Uterus (tissue), 4 donors: ENCODE data around the gene CBFB. TPM values are rescaled to one million over a fixed set of nuclear protein-coding genes. Genes with fewer than 3 reads are reported as not detected.

Experiments
- DNase-seq, 2 donors: peaks; one replicate each; pipeline ENCODE4 v3.0.0-alpha.2; 2019 to 2020
- H3K27ac ChIP-seq, 2 donors: fragments of 200-600 bp; sonication (generic); 1 replicate in 1 of 2; 2 replicates in 1 of 2; pipeline ENCODE4 v1.5.1; 2016 to 2018
- H3K27me3 ChIP-seq, 2 donors: fragments of 200-600 bp; sonication (generic); one replicate each; pipeline ENCODE4 v1.5.1; 2018 to 2019; ENCODE audit warnings: control low read depth in 1 of 2
- H3K36me3 ChIP-seq, 2 donors: fragments of 200-600 bp; sonication (generic); one replicate each; pipeline ENCODE4 v1.5.1; 2019; ENCODE audit warnings: control low read depth in 1 of 2
- H3K4me1 ChIP-seq, 2 donors: fragments of 200-600 bp; sonication (generic); one replicate each; pipeline ENCODE4 v1.5.1; 2018 to 2019; ENCODE audit warnings: control low read depth in 1 of 2
- H3K4me3 ChIP-seq, 2 donors: fragments of 200-600 bp; sonication (generic); 1 replicate in 1 of 2; 2 replicates in 1 of 2; pipeline ENCODE4 v1.5.1; 2018 to 2019; ENCODE audit warnings: mild to moderate bottlenecking in 1 of 2
- H3K9me3 ChIP-seq, 2 donors: fragments of 200-600 bp; sonication (generic); one replicate each; pipeline ENCODE4 v1.5.1; 2019; ENCODE audit warnings: control low read depth in 1 of 2
- POLR2A ChIP-seq, 2 donors: fragments of 450-650 bp; IDR thresholded peaks; one replicate each; pipeline ENCODE4 v1.6.1; 2016; ENCODE audit warnings: antibody characterized with exemption in 2 of 2, mild to moderate bottlenecking in 1 of 2, moderate library complexity in 1 of 2
- intact Hi-C: fragments of 100-400 bp; cut with DNase I; formaldehyde crosslinking; loops from one replicate; pipeline ENCODE4 v1.15.1; 2023; ENCODE audit warnings: low total_unique reads
- total RNA-seq, 4 donors: library from RNA; depleted of rRNA in 3 of 4; stranded (reverse); fragments of >200 nt in 3 of 4; gene quantifications; one replicate each; pipeline versions ENCODE4 v1.1.0 to v1.2.4, GENCODE V29; 2014 to 2023
- TF ChIP-seq, protein P1 (sequence below), 4 experiments: fragments of 200-600 bp in 2 of 4; fragments of 450-650 bp in 2 of 4; sonication (generic) in 2 of 4; IDR thresholded peaks; one replicate each; pipeline ENCODE4 v1.5.1; 2016 to 2019; ENCODE audit warnings: antibody characterized with exemption in 4 of 4, mild to moderate bottlenecking in 2 of 4, moderate library complexity in 1 of 4
- donor health status: DM: yes; HTN: yes; CAD: no.

The CBFB gene
- total RNA-seq, 4 donors from 2014 or later, result 42.1 to 108 (median 75.9) TPM

GRCh38 chr16:67077871-67078270, 48.9 kb downstream of the CBFB start:
- Histone ChIP-seq H3K4me3 (no peak overlapping the region), H3K27me3 (no peaks in the 10 kb centered on the region), H3K9me3 (no peaks in the 10 kb centered on the region), H3K36me3 (no peaks in the 10 kb centered on the region), H3K4me1 (no peaks in the 10 kb centered on the region), H3K27ac (no peak overlapping the region)
- intact Hi-C loops, result no loop called here
- no peak for TF ChIP-seq POLR2A (IDR thresholded peaks at IDR 0.05)
- TF ChIP-seq, protein P1, sequence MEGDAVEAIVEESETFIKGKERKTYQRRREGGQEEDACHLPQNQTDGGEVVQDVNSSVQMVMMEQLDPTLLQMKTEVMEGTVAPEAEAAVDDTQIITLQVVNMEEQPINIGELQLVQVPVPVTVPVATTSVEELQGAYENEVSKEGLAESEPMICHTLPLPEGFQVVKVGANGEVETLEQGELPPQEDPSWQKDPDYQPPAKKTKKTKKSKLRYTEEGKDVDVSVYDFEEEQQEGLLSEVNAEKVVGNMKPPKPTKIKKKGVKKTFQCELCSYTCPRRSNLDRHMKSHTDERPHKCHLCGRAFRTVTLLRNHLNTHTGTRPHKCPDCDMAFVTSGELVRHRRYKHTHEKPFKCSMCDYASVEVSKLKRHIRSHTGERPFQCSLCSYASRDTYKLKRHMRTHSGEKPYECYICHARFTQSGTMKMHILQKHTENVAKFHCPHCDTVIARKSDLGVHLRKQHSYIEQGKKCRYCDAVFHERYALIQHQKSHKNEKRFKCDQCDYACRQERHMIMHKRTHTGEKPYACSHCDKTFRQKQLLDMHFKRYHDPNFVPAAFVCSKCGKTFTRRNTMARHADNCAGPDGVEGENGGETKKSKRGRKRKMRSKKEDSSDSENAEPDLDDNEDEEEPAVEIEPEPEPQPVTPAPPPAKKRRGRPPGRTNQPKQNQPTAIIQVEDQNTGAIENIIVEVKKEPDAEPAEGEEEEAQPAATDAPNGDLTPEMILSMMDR (IDR thresholded peaks at IDR 0.05), result no peak
- no peak for DNase-seq

DNA sequence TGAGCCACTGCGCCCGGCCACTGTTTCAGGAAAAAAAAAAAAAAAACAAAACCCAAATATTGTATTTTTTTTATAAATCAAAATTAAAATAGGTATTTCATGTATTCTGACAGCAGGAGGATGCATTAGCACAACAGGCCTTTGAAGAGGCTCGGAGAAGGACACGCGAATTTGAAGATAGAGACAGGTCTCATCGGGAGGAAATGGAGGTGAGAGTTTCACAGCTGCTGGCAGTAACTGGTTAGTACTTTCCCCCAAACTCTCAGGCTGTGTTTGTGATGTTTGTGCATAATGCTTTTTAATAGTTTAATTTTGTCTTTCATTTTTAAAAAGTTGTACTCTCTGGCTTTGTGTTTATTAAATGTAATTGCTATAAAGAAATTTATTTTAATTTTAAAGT, 53.2 kb downstream of the CBFB start:
- H3K27me3 ChIP-seq, result no peaks in the 10 kb centered on the region
- H3K4me1 ChIP-seq, result no peaks in the 10 kb centered on the region
- H3K27ac ChIP-seq, result no peak overlapping the region
- intact Hi-C loops, result no loop called here
- no peaks in the 10 kb centered on the region for H3K36me3 ChIP-seq
- no peak for DNase-seq
- TF ChIP-seq POLR2A (IDR thresholded peaks at IDR 0.05), result no peak
- TF ChIP-seq, protein P1 (IDR thresholded peaks at IDR 0.05), result no peak
- no peaks in the 10 kb centered on the region for H3K9me3 ChIP-seq
- H3K4me3 ChIP-seq, result no peak overlapping the region

- DNase-seq, result no peak
- H3K27me3 ChIP-seq, result no peaks in the 10 kb centered on the region
- intact Hi-C loops, result no loop called here
- H3K36me3 ChIP-seq, result no peaks in the 10 kb centered on the region
- TF ChIP-seq, protein P1 (IDR thresholded peaks at IDR 0.05), result no peak
- TF ChIP-seq POLR2A (IDR thresholded peaks at IDR 0.05), result no peak
- no peak overlapping the region for H3K27ac ChIP-seq
- no peaks in the 10 kb centered on the region for H3K9me3 ChIP-seq
- H3K4me1 ChIP-seq, result no peaks in the 10 kb centered on the region
- no peak overlapping the region for H3K4me3 ChIP-seq
Measured at GRCh38 chr16:67082891-67083290, 53.9 kb downstream of the CBFB start.

DNA sequence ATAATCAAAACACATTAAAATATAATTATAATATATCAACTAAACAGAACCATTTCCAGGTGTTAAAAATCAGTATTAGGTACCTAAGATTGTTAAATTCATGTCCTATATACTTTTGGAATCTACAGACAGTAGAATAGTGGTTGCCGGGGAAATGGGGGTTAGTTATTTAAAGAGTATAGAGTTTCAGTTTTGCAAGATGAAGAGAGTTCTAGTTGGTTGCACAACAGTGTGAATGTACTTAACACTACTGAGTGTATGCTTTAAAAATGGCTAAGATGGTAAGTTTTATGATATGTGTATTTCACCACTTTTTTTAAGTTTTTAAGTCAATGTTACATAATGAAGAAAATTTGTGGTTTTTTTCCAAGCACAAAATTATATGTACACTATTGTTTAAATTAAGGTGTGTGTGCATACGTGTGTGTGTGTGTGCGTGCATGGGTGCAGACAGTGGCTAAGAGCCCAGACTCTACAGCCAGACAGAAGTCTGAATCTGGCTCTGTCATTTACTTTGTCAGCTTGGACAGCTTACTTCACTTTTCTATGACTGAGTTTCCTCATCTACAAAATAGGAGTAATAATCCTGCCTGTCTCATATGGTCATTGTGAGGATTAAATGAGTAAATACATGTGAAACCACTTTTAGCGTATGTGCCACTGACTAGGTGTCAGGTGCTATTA, 55.5 kb downstream of the CBFB start:
- no peaks in the 10 kb centered on the region for H3K4me1 ChIP-seq
- DNase-seq, result no peak
- H3K27me3 ChIP-seq, result no peaks in the 10 kb centered on the region
- intact Hi-C loops, result no loop called here
- no peaks in the 10 kb centered on the region for H3K9me3 ChIP-seq
- H3K27ac ChIP-seq, result no peak overlapping the region
- H3K36me3 ChIP-seq, result no peaks in the 10 kb centered on the region
- TF ChIP-seq, protein P1 (IDR thresholded peaks at IDR 0.05), result no peak
- no peak for TF ChIP-seq POLR2A (IDR thresholded peaks at IDR 0.05)
- no peak overlapping the region for H3K4me3 ChIP-seq

GRCh38 chr16:67086822-67087221, 57.9 kb downstream of the CBFB start:
- Histone ChIP-seq H3K9me3 (no peaks in the 10 kb centered on the region), H3K4me1 (no peaks in the 10 kb centered on the region), H3K27me3 (no peaks in the 10 kb centered on the region), H3K27ac (no peak overlapping the region), H3K36me3 (no peaks in the 10 kb centered on the region), H3K4me3 (no peak overlapping the region)
- TF ChIP-seq, protein P1 (IDR thresholded peaks at IDR 0.05), result no peak
- TF ChIP-seq POLR2A (IDR thresholded peaks at IDR 0.05), result no peak
- DNase-seq, result no peak
- intact Hi-C loops, result no loop called here
